Activated T-cell treated with anti-CD3 and anti-CD28 coated beads, Interleukin-2, amount 50 U/mL, for 1 hour (primary cell): ENCODE data around the gene FAM53A.
"Not testable (repeated sequence)": the region's sequence is repeated elsewhere in the genome, so short reads cannot be mapped to it uniquely, and the experiment has no call there.

Source experiments
- DNase-seq: peaks from one replicate; pipeline ENCODE4 v3.0.0-alpha.2; 2020

Gene FAM53A

DNA sequence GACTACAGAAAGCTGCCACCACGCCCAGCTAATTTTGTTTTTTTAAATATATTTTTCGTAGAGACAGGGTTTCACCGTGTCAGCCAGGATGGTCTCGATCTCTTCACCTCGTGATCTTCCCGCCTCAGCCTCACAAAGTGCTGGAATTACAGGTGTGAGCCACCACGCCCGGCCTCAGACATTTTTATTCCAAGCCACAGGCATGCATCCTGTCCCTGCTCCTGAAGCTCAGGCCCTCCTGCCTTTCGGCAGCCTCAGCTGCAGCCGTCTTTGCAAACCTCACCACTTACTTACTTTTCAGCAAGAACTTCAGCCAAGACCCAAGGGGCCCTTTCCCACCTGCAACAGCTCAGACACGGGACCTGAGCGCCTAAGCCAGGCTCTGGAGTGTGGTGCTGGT is 26.0 kb downstream of the FAM53A start:
- DNase-seq, result no peak

DNA sequence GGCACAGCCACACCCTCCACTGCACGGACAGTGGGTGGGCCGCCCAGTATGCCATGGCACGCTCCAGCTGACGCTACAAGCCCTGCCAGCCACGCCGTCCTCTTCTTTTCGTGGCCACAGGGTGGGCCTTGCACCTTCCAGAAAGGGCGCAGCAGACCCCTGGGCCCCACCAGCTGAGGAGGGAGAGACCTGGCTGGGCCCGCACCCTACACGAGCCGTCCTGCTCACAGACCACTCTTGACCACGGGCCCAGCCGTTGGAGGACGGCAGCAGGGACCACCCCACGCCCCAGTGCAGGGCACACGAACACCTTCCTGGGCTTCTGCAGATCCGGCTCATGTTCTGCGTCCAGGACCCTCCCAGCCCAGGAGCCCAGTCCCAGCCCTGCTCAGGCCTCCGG is 27.1 kb downstream of the FAM53A start:
- DNase-seq, result no peak

DNA sequence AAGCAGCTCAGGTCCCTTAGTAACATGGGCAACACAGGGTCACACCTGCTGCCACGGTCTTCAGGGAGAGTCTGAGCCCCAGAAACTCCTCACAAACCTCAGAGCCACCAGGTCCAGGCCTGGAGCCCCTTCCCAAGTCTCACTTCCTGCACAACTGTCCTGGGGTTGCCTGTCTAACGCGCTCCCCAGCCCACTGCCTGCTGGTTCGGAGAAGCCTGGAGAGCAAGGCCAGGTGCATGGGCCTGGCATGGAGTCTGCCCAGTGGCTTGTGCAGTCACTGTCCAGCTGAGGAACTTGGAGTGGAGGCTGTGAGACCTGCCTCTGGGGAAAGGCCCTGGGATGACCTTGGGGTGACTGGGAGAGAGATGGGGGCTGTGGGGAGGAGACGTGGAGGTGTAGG is 28.0 kb downstream of the FAM53A start:
- DNase-seq, result no peak

DNA sequence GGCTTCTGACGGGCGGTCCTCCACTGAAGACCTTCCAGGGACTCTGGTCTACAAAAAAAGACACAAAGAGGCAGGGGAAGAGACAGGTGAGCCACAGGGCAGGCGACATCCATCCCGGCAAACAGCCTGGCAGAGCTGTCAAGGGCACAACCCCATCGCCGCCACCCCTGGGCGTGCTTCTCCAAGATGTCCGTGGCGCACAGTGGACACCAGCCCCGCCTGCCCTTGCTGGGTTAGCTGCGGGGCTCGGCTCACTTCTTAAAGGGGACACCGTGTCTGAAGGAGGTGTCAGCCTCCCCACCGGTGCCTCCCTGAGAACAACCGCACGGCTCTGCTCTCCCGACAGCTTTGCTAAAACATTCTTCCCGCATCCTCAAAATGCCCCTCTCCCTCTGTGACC is 28.4 kb downstream of the FAM53A start:
- DNase-seq, result no peak

DNA sequence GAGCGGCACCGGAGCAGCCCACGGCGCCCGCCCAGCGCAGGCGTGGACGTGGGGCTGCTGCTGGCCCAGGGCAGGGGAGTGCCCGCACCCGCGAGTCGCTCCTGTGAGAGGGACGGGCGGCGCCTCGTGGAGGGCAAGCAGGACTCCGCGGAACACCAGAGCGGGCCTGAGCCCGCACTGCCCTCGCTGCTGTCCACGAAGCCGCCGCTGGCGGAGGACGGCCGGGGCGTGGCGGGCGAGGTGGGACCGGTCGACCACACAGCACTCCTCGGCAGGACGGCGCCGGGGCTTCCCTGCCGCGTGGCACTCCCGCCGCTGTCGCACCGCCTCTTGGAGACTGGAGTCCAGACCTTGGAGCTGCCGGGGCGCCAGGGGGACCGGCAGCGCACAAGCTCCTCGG is 29.0 kb downstream of the FAM53A start:
- no peak for DNase-seq

DNA sequence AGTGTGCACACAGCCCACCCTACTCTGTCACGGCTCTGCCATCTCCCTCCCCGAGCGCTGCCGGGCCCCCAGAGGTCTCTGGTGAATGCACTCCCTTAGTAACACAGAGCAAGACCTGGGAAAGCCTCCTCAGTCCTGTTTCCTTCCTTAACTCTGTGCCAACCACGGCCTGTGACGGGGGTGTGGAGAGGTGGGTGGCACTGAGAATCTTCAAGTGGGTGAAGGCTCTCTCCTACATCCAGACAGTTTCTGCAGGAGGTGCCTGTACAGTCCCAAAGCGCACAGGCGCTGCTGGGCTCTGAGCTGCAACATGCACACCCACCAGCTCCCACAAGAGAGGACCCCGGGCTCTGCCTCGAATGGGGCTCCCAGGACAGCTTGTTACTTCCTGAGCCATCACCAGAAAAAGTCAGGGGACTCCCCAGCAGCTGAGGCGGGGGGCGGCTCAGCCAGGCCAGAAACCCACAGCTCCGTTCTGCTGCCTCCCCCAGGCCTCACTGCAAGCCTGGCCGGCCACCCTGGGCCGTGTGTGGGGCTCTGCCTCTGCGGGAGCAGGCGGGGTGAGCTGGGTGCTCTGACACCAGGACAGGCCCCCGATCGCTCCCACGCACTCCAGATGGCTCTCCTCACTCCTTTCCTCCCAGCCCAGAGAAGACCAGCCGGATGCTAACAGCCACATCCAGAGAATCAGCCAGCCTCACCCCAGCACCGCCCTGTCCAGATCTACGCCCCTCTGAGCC is 29.7 kb downstream of the FAM53A start:
- no peak for DNase-seq

DNA sequence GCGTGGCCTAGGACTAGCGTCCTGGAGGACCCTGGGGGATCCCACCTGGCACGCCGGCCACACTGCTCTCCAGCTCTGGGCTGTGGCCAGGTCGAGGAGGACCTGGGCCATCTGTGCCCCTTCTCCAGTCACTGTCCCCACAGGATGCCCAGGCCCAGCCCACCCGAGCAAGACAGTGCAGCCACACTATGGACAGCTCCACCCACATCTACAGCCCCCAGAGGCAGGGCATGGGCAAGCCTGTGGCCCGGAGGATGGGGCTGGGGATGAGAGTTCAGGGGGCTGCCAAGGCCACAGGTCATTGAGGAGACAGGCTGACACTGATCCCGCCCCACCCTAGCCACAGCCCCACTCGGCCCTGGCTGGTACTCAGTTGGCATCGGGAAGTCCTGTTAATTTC is 30.3 kb downstream of the FAM53A start:
- no peak for DNase-seq

DNA sequence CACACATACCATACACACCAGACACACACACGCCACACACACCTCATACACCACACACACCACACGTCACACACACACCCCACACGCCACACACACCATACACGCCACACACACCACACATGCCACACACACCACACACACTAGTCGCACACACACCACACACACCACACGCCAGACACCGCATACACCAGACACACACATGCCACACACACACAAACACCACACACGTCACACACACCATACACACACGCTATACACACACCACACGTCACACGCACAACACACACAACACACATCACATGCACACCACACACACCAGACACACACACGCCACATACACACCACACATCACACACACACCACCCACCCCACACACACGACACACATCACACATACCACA is 32.0 kb downstream of the FAM53A start:
- DNase-seq, result no peak

DNA sequence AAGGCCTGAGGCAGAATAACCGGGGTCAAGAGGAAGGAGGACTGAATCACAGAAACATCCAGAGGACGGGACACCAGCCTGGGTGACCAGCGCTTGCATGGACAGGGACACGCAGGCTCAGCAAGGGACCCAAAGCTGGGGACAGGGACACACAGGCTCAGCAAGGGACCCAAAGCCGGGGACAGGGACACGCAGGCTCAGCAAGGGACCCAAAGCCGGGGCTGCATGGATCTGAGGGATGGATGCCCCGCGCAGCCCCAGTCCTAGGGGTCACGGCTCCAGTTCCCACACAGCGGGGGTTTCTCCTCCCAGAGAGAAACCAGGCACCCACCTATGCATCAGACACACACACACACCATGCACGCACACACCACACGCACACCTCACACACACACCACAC is 32.5 kb downstream of the FAM53A start:
- DNase-seq, result no peak

- DNase-seq, result no peak
Observed at GRCh38 chr4:1648962-1649361, 35.2 kb downstream of the FAM53A start.

GRCh38 chr4:1647432-1647831 is 36.7 kb downstream of the FAM53A start:
- DNase-seq, result no peak

- DNase-seq, result no peak
Observed at GRCh38 chr4:1646690-1647089, 37.4 kb downstream of the FAM53A start.

DNA sequence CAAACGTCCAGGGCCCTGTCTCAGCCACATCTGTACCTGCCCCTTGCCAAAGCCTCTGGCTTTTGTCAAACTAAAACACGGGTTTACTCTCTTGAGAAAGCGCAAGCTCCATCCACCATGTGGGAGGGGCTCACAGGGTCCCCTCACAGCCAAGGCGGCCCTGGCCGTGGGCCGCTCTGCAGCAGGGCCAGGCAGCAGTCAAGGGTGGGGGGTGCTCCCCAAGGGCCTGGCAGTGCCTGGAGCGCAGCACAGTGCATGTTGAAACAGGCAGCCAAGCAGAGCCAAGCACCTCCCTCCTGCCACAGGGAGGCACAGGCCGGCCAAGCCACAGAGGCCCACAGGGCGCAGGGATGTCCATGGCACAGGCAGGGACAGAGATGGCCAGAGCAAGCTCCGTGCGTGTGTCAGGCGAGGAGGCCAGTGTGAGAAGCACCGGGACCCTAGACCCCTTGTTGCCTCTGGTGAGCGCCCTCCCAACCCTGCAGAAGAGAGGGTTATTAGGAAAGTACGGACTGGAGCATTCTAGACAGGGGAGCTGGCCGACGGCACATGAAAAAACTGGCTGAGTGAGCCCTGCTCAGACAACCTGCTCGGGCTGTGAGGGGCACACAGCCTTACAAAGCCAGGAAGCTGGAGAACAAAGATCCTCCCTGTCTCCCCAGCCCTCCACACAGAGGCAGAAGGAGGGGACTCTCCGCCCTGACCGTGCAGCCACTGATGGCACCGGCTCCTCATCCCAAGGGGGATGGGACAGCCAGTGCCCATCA is 39.0 kb downstream of the FAM53A start:
- no peak for DNase-seq

GRCh38 chr4:1643971-1644735 is 40.0 kb downstream of the FAM53A start:
- no peak for DNase-seq

- no peak for DNase-seq
Observed at GRCh38 chr4:1642196-1642951, 41.7 kb downstream of the FAM53A start.

- DNase-seq, result no peak
Observed at GRCh38 chr4:1641671-1642070, 42.4 kb downstream of the FAM53A start.

DNA sequence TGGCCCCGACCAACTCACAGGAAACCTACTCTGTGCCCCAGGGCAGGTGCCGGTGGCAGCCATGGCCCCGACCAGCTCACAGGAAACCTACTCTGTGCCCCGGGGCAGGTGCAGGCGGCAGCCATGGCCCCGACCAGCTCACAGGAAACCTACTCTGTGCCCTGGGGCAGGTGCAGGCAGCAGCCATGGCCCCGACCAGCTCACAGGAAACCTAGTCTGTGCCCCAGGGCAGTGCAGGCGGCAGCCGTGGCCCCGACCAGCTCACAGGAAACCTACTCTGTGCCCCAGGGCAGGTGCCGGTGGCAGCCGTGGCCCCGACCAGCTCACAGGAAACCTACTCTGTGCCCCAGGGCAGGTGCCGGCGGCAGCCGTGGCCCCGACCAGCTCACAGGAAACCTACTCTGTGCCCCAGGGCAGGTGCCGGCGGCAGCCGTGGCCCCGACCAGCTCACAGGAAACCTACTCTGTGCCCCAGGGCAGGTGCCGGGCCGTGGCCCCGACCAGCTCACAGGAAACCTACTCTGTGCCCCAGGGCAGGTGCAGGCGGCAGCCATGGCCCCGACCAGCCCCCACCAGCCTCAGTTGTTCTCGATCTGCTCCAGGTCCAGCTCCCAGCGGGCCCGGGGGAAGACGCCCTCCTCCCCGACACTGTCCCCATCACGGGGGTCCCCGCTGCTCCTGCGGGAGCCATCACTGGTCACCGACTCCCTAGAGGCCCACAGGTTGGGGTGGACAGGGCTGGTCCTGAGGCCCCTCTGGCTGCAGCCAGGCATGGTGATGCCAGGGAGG is 43.2 kb downstream of the FAM53A start:
- not testable (repeated sequence) for DNase-seq

DNA sequence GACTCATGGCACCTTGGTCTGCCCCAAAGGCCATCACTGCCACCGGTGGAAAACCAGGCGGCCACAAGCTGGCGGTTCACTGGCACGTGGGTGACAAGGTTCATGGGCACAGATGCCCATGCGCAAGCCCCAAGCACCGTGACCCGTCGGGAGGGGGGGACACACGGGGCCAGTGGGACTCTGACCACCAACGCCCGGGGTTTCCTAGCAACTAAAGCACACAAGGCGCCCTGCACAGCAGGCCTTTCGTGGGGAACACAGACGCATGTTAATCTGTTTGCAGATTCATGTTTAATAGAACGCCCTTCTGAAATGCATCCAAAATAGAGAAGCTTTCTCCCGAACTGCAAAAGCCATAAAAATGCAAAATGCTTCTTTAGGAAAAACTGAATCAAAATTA is 43.9 kb downstream of the FAM53A start:
- DNase-seq, result no peak

GRCh38 chr4:1639299-1639868 is 44.7 kb downstream of the FAM53A start:
- DNase-seq, result no peak

DNA sequence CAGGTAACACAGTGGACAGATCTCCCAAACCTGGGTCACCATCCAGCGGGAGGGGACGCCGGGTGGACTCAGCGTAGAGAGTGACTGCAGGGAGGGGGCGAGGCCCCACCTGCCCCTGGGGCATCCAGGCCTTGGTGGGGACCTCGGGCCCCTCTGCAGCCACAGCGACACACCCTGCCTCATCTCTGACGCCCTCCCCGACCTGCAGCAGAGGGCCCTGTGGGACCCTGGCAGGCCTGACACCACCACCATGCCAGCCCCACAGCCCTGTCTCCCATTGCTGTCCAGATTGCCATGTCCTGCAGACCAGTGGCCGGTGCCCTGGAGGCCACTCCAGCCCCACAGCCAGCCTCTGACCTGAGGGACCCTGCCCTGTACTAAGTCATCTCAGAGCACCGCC is 45.2 kb downstream of the FAM53A start:
- DNase-seq, result no peak

- DNase-seq, result no peak
Observed at GRCh38 chr4:1638272-1638598, 45.9 kb downstream of the FAM53A start.
